ENCODE measurements around the gene PSMA5.
"Not testable (repeated sequence)": the region's sequence is repeated elsewhere in the genome, so short reads cannot be mapped to it uniquely, and the experiment has no call there.

Gene PSMA5

GRCh38 chr1:109426281-109427170 is at the start of gene PSMA5:
Gene PSMA5 (minus strand): TSS chr1:109426448. CDS start chr1:109426330, 118 bp downstream.
- peak; percentile 99 for DNase-seq

GRCh38 chr1:109475261-109475660 is 49.0 kb upstream of the PSMA5 start:
- no peak for DNase-seq

GRCh38 chr1:109474697-109475096 is 48.4 kb upstream of the PSMA5 start:
- DNase-seq, result no peak

GRCh38 chr1:109473284-109474057 is 47.2 kb upstream of the PSMA5 start:
- DNase-seq, result not testable (repeated sequence)

- DNase-seq, result no peak
Observed at GRCh38 chr1:109472779-109473178, 46.5 kb upstream of the PSMA5 start.

GRCh38 chr1:109470245-109470644 is 44.0 kb upstream of the PSMA5 start:
- DNase-seq, result no peak

- no peak for DNase-seq
Observed at GRCh38 chr1:109468903-109469302, 42.7 kb upstream of the PSMA5 start.

- no peak for DNase-seq
Observed at GRCh38 chr1:109468061-109468460, 41.8 kb upstream of the PSMA5 start.

GRCh38 chr1:109467301-109467777 is 41.1 kb upstream of the PSMA5 start:
- peak; percentile 37 for DNase-seq

GRCh38 chr1:109466452-109467300 is 40.4 kb upstream of the PSMA5 start, which contains the start of gene SYPL2:
Gene SYPL2 (plus strand): TSS chr1:109466546. CDS start chr1:109466844, 298 bp downstream.
- DNase-seq, result peak; percentile 57

- DNase-seq, result peak; percentile 61
Observed at GRCh38 chr1:109466125-109466451, 39.8 kb upstream of the PSMA5 start.

GRCh38 chr1:109457819-109458218 is 31.6 kb upstream of the PSMA5 start:
- no peak for DNase-seq

GRCh38 chr1:109454497-109455133 is 28.4 kb upstream of the PSMA5 start:
- DNase-seq, result no peak

GRCh38 chr1:109447524-109447923 is 21.3 kb upstream of the PSMA5 start:
- DNase-seq, result no peak

- not testable (repeated sequence) for DNase-seq
Observed at GRCh38 chr1:109445949-109446695, 19.9 kb upstream of the PSMA5 start.

GRCh38 chr1:109444346-109444745 is 18.1 kb upstream of the PSMA5 start:
- no peak for DNase-seq

- no peak for DNase-seq
Observed at GRCh38 chr1:109443476-109443875, 17.2 kb upstream of the PSMA5 start.

GRCh38 chr1:109441069-109441468 is 14.8 kb upstream of the PSMA5 start:
- DNase-seq, result no peak

GRCh38 chr1:109438798-109439297 is 12.6 kb upstream of the PSMA5 start:
- no peak for DNase-seq

GRCh38 chr1:109434484-109434883 is 8.2 kb upstream of the PSMA5 start:
- no peak for DNase-seq

- DNase-seq, result no peak
Observed at GRCh38 chr1:109433322-109433721, 7.1 kb upstream of the PSMA5 start.
